Activated B cell treated with CpG ODN at 0.5 μM for 24 hours (primary cell): ENCODE results near the gene GTF3C1. TPM values are rescaled to one million over a fixed set of nuclear protein-coding genes. Genes with fewer than 3 reads are reported as not detected.

Source experiments
- ATAC-seq: fragments of 200-7000 bp; cut with Tn5 transposase; one replicate; pipeline ENCODE4 v1.10.0; 2021; ENCODE audit warnings: low read depth, mild to moderate bottlenecking, moderate library complexity
- CTCF ChIA-PET: fragments of 350-600 bp; sonication (Branson Sonifier 250); formaldehyde crosslinking; loops from one replicate; lab custom pipeline; 2021; ENCODE audit warnings: antibody characterized with exemption; lab: Charles Lee
- POLR2A ChIA-PET: fragments of 350-600 bp; sonication (Branson Sonifier 250); formaldehyde crosslinking; loops from one replicate; lab custom pipeline; 2021; ENCODE audit warnings: antibody characterized with exemption; lab: Charles Lee
- DNase-seq: peaks from one replicate; pipeline ENCODE4 v3.0.0; 2022
- H3K27ac Mint-ChIP-seq: one replicate; pipeline ENCODE4 v1.8.0; 2020; ENCODE audit warnings: mixed read lengths
- H3K27me3 Mint-ChIP-seq: one replicate; pipeline ENCODE4 v1.8.0; 2021; ENCODE audit warnings: mixed read lengths
- H3K36me3 Mint-ChIP-seq: one replicate; pipeline ENCODE4 v1.8.0; 2021; ENCODE audit warnings: low read depth, mixed read lengths
- H3K4me1 Mint-ChIP-seq: one replicate; pipeline ENCODE4 v1.8.0; 2021; ENCODE audit warnings: mixed read lengths
- H3K4me3 Mint-ChIP-seq: one replicate; pipeline ENCODE4 v1.8.0; 2020; ENCODE audit warnings: mild to moderate bottlenecking, mixed read lengths
- H3K9me3 Mint-ChIP-seq: one replicate; pipeline ENCODE4 v1.8.0; 2020; ENCODE audit warnings: mixed read lengths
- intact Hi-C: fragments of 100-400 bp; cut with micrococcal nuclease; formaldehyde crosslinking; loops from one replicate; pipeline ENCODE4 v1.15.1; 2024
- total RNA-seq: library from RNA; stranded (reverse); gene quantifications from 2 replicates; pipeline ENCODE4 v1.2.3, GENCODE V29; 2022
- TF ChIP-seq, protein P1 (sequence below): fragments of 200-600 bp; IDR thresholded peaks from one replicate; pipeline ENCODE4 v1.8.0; 2022; ENCODE audit warnings: antibody characterized with exemption, mild to moderate bottlenecking

The GTF3C1 gene
- total RNA-seq, 1 donor from 2014 or later, result 52.3 TPM

DNA sequence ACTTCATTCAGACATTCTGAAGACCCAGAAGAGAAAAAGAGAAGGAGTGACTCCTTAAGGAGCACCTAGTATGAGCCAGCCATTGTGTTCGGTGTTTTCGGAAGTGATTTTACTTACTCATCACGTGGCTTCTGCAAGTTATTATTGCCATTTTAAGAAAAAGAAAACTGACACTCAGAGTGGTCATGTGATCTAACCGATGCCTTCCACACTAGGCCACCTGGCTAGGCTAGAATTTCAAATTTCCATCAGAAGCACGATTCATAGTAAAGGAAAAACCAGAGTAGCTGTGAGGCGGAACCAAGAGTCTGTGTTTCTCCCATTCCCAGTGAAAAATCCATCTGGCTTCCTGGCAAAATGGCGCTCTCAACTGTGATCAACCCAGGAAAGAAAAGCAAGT, 32.0 kb downstream of the GTF3C1 start:
- no peak for DNase-seq
- Mint-ChIP-seq H3K9me3 (no peaks in the 10 kb centered on the region), H3K4me1 (no peaks in the 10 kb centered on the region), H3K4me3 (no peak overlapping the region), H3K36me3 (peaks cover 71% of the 10 kb centered on the region), H3K27me3 (no peaks in the 10 kb centered on the region), H3K27ac (no peak overlapping the region)
- TF ChIP-seq, protein P1, sequence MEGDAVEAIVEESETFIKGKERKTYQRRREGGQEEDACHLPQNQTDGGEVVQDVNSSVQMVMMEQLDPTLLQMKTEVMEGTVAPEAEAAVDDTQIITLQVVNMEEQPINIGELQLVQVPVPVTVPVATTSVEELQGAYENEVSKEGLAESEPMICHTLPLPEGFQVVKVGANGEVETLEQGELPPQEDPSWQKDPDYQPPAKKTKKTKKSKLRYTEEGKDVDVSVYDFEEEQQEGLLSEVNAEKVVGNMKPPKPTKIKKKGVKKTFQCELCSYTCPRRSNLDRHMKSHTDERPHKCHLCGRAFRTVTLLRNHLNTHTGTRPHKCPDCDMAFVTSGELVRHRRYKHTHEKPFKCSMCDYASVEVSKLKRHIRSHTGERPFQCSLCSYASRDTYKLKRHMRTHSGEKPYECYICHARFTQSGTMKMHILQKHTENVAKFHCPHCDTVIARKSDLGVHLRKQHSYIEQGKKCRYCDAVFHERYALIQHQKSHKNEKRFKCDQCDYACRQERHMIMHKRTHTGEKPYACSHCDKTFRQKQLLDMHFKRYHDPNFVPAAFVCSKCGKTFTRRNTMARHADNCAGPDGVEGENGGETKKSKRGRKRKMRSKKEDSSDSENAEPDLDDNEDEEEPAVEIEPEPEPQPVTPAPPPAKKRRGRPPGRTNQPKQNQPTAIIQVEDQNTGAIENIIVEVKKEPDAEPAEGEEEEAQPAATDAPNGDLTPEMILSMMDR, result no peak
- ChIA-PET POLR2A (no interaction called here), CTCF (no interaction called here)
- ATAC-seq, result no peak
- intact Hi-C loops, result no loop called here

DNA sequence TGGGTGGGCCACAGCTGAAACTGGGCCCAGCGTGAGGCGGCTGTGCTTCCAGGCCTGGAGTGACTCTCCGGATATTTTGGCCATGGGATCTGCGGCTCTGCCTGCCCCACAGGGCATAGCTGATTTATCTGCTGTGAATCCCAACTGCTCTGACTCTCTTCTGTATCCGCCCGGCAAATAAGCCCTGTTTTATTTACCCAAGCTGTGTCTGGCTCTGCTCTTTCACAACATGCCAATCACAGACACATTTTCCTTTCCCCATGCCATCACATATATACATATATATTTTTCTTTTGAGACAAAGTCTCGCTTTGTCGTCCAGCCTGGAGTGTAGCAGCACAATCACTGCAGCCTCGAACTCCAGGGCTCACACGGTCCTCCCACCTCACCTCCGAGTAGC, 33.3 kb downstream of the GTF3C1 start:
- ATAC-seq, result no peak
- POLR2A ChIA-PET, result no interaction called here
- no peaks in the 10 kb centered on the region for H3K4me1 Mint-ChIP-seq
- TF ChIP-seq, protein P1, result no peak
- intact Hi-C loops, result no loop called here
- DNase-seq, result no peak
- no peak overlapping the region for H3K4me3 Mint-ChIP-seq
- H3K27ac Mint-ChIP-seq, result no peak overlapping the region
- no peaks in the 10 kb centered on the region for H3K9me3 Mint-ChIP-seq
- no peaks in the 10 kb centered on the region for H3K27me3 Mint-ChIP-seq
- H3K36me3 Mint-ChIP-seq, result peaks cover 74% of the 10 kb centered on the region
- CTCF ChIA-PET, result interaction anchor here (0.9 kb wide), 1 partner anchor 9 kb away, joined by 3 read pairs; no protein-coding TSS in a partner anchor

DNA sequence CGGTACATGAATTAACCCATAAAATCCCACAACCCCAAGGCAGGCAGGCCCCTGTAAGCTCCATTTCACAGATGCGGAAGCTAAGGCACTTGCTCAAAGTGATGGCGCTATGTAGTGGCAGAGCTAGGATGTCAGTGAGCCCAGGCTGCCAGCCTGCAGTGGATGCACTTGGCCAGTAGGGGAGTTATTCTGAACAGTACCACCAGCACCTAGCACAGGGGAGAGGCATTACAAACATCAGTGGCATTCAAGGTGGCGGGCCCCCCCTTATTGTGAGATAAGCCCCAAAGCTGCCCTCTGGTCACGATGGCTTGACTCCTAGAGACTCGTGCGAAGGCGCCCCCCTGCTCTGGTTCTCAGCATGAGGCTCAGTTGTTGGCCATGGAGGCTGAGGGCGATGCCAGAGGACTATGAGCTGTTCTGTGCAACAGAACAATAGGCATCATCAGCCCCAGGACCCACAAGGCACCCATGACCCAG, 33.8 kb downstream of the GTF3C1 start:
- no peaks in the 10 kb centered on the region for H3K9me3 Mint-ChIP-seq
- no peaks in the 10 kb centered on the region for H3K27me3 Mint-ChIP-seq
- H3K36me3 Mint-ChIP-seq, result peaks cover 75% of the 10 kb centered on the region
- TF ChIP-seq, protein P1, result no peak
- CTCF ChIA-PET, result interaction anchor here (0.6 to 0.9 kb wide), 2 partner anchors 8 to 18 kb away, joined by 3 read pairs; no protein-coding TSS in a partner anchor
- ATAC-seq (peak; percentile 42), DNase-seq (no peak)
- no peak overlapping the region for H3K27ac Mint-ChIP-seq
- H3K4me1 Mint-ChIP-seq, result no peaks in the 10 kb centered on the region
- POLR2A ChIA-PET, result no interaction called here
- H3K4me3 Mint-ChIP-seq, result no peak overlapping the region
- intact Hi-C loops, result no loop called here

DNA sequence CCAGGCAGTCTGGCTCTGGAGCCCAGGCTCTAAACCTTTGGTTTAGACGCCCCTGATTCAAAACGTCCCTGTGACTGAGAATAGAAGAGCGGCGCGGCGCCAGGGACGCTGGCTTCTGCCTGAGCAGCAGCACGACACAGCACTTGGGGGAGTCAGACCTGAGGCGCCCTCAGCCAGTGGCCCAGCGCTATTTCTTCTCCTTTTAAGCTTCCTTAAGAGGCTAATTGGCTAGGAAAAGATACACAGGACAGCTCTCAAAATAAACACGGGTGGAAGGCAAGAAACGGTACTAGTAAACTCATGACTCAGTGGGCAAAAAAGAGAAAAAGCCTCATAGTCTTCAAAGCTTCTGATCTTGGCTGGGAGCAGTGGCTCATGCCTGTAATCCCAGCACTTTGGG, 34.9 kb downstream of the GTF3C1 start:
- Mint-ChIP-seq H3K36me3 (peaks cover 86% of the 10 kb centered on the region), H3K4me1 (no peaks in the 10 kb centered on the region), H3K27me3 (no peaks in the 10 kb centered on the region), H3K4me3 (no peak overlapping the region), H3K27ac (no peak overlapping the region), H3K9me3 (no peaks in the 10 kb centered on the region)
- ChIA-PET CTCF (no interaction called here), POLR2A (interaction anchor here (0.7 kb wide), 1 partner anchor 402 kb away, joined by 3 read pairs; no protein-coding TSS in a partner anchor)
- ATAC-seq (no peak), DNase-seq (no peak)
- intact Hi-C loops, result no loop called here
- TF ChIP-seq, protein P1, result no peak

DNA sequence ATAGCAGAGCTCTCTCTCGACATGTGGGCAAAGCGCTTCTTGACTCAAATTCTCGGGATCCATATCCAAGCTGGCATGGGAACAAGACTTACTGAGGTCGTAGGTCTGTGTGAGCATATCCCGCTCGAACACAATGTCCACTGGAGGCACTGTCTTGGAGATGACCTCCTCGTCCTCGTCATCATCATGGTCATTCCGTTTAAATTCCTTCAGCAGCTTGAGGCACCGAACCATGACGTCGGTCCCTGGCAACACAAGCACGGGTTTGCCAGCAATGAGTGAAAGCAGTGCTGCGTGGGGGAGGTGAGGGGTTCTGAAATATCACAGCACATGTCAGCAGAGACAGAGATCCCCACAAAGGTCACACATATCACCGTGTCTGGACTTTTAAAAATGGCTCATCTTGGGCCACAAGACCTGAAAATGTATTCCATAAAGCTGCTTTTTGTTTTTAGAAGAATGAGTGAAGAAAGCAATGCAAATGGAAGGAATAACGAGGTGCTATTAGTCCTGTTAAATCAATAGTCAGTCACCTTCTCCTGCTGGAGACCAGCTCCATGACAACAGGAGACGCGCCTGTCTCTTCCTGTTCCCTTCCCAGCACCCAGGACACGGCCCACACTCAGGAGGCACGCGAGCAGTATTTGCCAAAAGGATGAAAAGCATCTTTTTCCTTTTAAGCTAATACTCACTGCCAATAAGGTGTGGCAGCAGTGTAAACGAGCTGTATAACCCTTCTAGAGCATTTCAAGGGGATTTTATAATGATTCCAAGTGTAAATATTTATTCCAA, 37.9 kb downstream of the GTF3C1 start:
- no peak for DNase-seq
- ChIA-PET CTCF (no interaction called here), POLR2A (no interaction called here)
- Mint-ChIP-seq H3K27ac (no peak overlapping the region), H3K4me1 (no peaks in the 10 kb centered on the region), H3K4me3 (no peak overlapping the region), H3K9me3 (no peaks in the 10 kb centered on the region), H3K27me3 (no peaks in the 10 kb centered on the region), H3K36me3 (peaks cover 86% of the 10 kb centered on the region)
- TF ChIP-seq, protein P1, result no peak
- no peak for ATAC-seq
- intact Hi-C loops, result no loop called here
